Measurements from ENCODE around the gene VGF.
"Not testable (repeated sequence)": the region's sequence is repeated elsewhere in the genome, so short reads cannot be mapped to it uniquely, and the experiment has no call there.

Gene VGF

DNA sequence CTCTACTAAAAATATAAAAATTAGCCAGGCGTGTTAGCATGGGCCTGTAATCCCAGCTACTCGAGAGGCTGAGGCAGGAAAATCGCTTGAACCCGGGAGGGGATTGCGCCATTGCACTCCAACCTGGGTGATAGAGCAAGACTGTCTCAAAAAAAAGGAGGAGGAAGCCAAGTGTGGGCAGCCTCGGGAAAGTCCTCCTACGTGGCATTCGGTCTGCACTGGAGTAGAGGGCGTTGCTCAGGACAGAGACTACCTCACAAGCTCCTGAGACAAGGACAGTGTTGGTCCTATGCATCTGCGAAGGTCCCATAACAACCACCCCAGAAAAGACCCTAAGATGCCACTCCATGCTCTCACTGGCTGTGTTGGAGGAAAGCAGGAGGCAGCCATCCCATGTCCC is 48.5 kb downstream of the VGF start:
- no peak for DNase-seq (ENCODE audit: low read depth, low spot score)
- Histone ChIP-seq H3K27me3 (ENCODE audit: insufficient read depth, insufficient read length) (no peaks in the 10 kb centered on the region), H3K4me1 (ENCODE audit: insufficient read depth, insufficient read length) (peaks cover 13% of the 10 kb centered on the region), H3K9me3 (ENCODE audit: insufficient read depth, low read length) (no peaks in the 10 kb centered on the region), H3K36me3 (ENCODE audit: insufficient read depth, insufficient read length, low read length) (no peaks in the 10 kb centered on the region), H3K9ac (ENCODE audit: insufficient read length, low read depth) (no peak overlapping the region), H3K4me3 (ENCODE audit: insufficient read length, low read depth) (no peak overlapping the region)
- no peak for TF ChIP-seq ZNF274 (IDR thresholded peaks at IDR 0.05; ENCODE audit: low read depth, low read length)
- no peak for TF ChIP-seq YY1 (IDR thresholded peaks at IDR 0.05; ENCODE audit: insufficient read depth, insufficient read length)
- no peak for TF ChIP-seq SUZ12 (IDR thresholded peaks at IDR 0.05; ENCODE audit: extremely low read depth, insufficient read depth, insufficient read length)

GRCh38 chr7:101115215-101115614 is 50.2 kb downstream of the VGF start:
- Histone ChIP-seq H3K4me1 (ENCODE audit: insufficient read depth, insufficient read length) (peaks cover 11% of the 10 kb centered on the region), H3K9me3 (ENCODE audit: insufficient read depth, low read length) (no peaks in the 10 kb centered on the region), H3K36me3 (ENCODE audit: insufficient read depth, insufficient read length, low read length) (no peaks in the 10 kb centered on the region), H3K4me3 (ENCODE audit: insufficient read length, low read depth) (no peak overlapping the region), H3K9ac (ENCODE audit: insufficient read length, low read depth) (no peak overlapping the region), H3K27me3 (ENCODE audit: insufficient read depth, insufficient read length) (no peaks in the 10 kb centered on the region)
- no peak for TF ChIP-seq SUZ12 (IDR thresholded peaks at IDR 0.05; ENCODE audit: extremely low read depth, insufficient read depth, insufficient read length)
- no peak for DNase-seq (ENCODE audit: low read depth, low spot score)

- Histone ChIP-seq H3K9me3 (ENCODE audit: insufficient read depth, low read length) (no peaks in the 10 kb centered on the region), H3K4me1 (ENCODE audit: insufficient read depth, insufficient read length) (peaks cover 11% of the 10 kb centered on the region), H3K4me3 (ENCODE audit: insufficient read length, low read depth) (no peak overlapping the region), H3K27me3 (ENCODE audit: insufficient read depth, insufficient read length) (no peaks in the 10 kb centered on the region), H3K36me3 (ENCODE audit: insufficient read depth, insufficient read length, low read length) (no peaks in the 10 kb centered on the region), H3K9ac (ENCODE audit: insufficient read length, low read depth) (peak overlapping the region; percentile 21)
- DNase-seq (ENCODE audit: low read depth, low spot score): no peak
- TF ChIP-seq ZNF274 (IDR thresholded peaks at IDR 0.05; ENCODE audit: low read depth, low read length): no peak
- no peak for TF ChIP-seq SUZ12 (IDR thresholded peaks at IDR 0.05; ENCODE audit: extremely low read depth, insufficient read depth, insufficient read length)
- no peak for TF ChIP-seq YY1 (IDR thresholded peaks at IDR 0.05; ENCODE audit: insufficient read depth, insufficient read length)
Measured at GRCh38 chr7:101114492-101114891, 50.9 kb downstream of the VGF start.

GRCh38 chr7:101113836-101114235 is 51.5 kb downstream of the VGF start:
- Histone ChIP-seq H3K36me3 (ENCODE audit: insufficient read depth, insufficient read length, low read length) (no peaks in the 10 kb centered on the region), H3K4me3 (ENCODE audit: insufficient read length, low read depth) (no peak overlapping the region), H3K27me3 (ENCODE audit: insufficient read depth, insufficient read length) (no peaks in the 10 kb centered on the region), H3K4me1 (ENCODE audit: insufficient read depth, insufficient read length) (peaks cover 11% of the 10 kb centered on the region), H3K9ac (ENCODE audit: insufficient read length, low read depth) (peak overlapping the region; percentile 21), H3K9me3 (ENCODE audit: insufficient read depth, low read length) (no peaks in the 10 kb centered on the region)
- no peak for DNase-seq (ENCODE audit: low read depth, low spot score)
- TF ChIP-seq ZNF274 (IDR thresholded peaks at IDR 0.05; ENCODE audit: low read depth, low read length) (no peak), YY1 (IDR thresholded peaks at IDR 0.05; ENCODE audit: insufficient read depth, insufficient read length) (no peak), SUZ12 (IDR thresholded peaks at IDR 0.05; ENCODE audit: extremely low read depth, insufficient read depth, insufficient read length) (no peak)

DNA sequence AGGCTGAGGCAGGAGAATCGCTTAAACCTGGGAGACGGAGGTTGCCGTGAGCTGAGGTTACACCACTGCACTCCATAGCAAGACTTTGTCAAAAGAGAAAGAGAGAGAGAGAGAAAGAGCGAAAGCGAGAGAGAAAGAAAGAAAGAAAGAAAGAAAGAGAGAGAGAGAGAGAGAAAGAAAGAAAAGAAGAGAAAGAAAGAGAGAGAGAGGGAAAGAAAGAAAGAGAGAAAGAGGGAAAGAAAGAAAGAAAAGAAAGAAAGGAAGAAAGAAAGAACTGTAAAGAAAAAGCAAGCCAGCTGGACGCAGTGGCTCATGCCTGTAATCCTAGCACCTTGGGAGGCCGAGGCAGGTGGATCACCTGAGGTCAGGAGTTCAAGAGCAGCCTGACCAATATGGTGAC is 52.2 kb downstream of the VGF start:
- not testable (repeated sequence) for H3K4me3 ChIP-seq (ENCODE audit: insufficient read length, low read depth); DNase-seq (ENCODE audit: low read depth, low spot score); H3K36me3 ChIP-seq (ENCODE audit: insufficient read depth, insufficient read length, low read length); H3K9ac ChIP-seq (ENCODE audit: insufficient read length, low read depth); H3K27me3 ChIP-seq (ENCODE audit: insufficient read depth, insufficient read length); H3K9me3 ChIP-seq (ENCODE audit: insufficient read depth, low read length)
- peaks cover 13% of the 10 kb centered on the region for H3K4me1 ChIP-seq (ENCODE audit: insufficient read depth, insufficient read length)

Measured in NT2/D1 (cell line).